ENCODE measurements around the gene RSAD1. TPM values are rescaled to one million over a fixed set of nuclear protein-coding genes. Genes with fewer than 3 reads are reported as not detected.

Gene RSAD1
- total RNA-seq, 1 experiment from 2014 or later, result 28.7 TPM

DNA sequence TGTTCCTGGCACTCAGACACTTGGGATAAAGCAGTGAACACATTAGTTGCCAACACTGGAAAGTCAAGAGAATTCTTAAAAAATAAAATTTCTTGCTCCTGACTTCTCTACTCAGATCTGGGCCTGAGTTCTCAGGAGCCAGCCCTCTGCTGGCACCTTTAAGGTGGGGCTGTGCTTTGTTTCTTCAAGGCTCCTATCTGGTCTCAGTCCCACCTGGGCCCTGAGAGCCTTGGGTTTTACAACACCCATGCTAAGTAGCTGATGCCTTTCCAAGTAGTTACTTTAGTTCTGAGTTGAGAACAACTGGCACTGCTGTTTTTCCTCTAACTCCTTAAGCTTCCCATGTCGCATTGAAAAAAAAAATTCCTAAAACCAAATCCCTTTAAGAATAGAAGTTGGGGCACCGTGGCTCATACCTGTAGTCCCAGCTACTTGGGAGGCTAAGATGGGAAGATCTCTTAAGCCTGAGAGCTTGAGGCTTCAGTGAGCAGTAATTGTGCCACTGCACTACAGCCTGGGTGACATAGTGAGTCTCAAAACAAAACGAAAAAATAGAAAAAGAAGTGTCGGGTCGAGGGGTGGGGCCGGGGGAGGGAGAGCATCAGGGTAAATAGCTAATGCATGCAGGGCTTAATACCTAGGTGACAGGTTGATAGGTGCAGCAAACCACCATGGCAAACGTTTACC, 26.6 kb upstream of the RSAD1 start:
- no peaks in the 10 kb centered on the region for H3K9me3 Mint-ChIP-seq (ENCODE audit: unreplicated experiment)
- peaks cover 13% of the 10 kb centered on the region for H3K36me3 Mint-ChIP-seq (ENCODE audit: insufficient read depth, unreplicated experiment)
- no peaks in the 10 kb centered on the region for H3K27me3 Mint-ChIP-seq (ENCODE audit: insufficient read depth, unreplicated experiment)
- peak overlapping the region; percentile 9 for H3K27ac Mint-ChIP-seq (ENCODE audit: low read depth, unreplicated experiment)
- peaks cover 14% of the 10 kb centered on the region for H3K4me1 Mint-ChIP-seq (ENCODE audit: insufficient read depth, unreplicated experiment)
- BruUV-seq (replicated peaks), result no TSS peak
- CTCF ChIA-PET, result interaction anchor here (0.7 to 1.8 kb wide), 6 partner anchors 8 to 179 kb away, joined by 3 to 10 read pairs (median 3); partner anchors contain the start of genes LRRC59 and RSAD1
- intact Hi-C loops (cut with micrococcal nuclease), result no loop called here
- DNase-seq (ENCODE audit: unreplicated experiment), result no peak
- TF ChIP-seq, protein P1, sequence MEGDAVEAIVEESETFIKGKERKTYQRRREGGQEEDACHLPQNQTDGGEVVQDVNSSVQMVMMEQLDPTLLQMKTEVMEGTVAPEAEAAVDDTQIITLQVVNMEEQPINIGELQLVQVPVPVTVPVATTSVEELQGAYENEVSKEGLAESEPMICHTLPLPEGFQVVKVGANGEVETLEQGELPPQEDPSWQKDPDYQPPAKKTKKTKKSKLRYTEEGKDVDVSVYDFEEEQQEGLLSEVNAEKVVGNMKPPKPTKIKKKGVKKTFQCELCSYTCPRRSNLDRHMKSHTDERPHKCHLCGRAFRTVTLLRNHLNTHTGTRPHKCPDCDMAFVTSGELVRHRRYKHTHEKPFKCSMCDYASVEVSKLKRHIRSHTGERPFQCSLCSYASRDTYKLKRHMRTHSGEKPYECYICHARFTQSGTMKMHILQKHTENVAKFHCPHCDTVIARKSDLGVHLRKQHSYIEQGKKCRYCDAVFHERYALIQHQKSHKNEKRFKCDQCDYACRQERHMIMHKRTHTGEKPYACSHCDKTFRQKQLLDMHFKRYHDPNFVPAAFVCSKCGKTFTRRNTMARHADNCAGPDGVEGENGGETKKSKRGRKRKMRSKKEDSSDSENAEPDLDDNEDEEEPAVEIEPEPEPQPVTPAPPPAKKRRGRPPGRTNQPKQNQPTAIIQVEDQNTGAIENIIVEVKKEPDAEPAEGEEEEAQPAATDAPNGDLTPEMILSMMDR (IDR thresholded peaks at IDR 0.05; ENCODE audit: unreplicated experiment), result no peak
- H3K4me3 Mint-ChIP-seq (ENCODE audit: unreplicated experiment), result peak overlapping the region; percentile 19
- POLR2A ChIA-PET, result interaction anchor here (0.5 to 2.6 kb wide), 10 partner anchors 9 to 255 kb away, joined by 3 to 10 read pairs (median 3); partner anchors contain the start of gene LRRC59

DNA sequence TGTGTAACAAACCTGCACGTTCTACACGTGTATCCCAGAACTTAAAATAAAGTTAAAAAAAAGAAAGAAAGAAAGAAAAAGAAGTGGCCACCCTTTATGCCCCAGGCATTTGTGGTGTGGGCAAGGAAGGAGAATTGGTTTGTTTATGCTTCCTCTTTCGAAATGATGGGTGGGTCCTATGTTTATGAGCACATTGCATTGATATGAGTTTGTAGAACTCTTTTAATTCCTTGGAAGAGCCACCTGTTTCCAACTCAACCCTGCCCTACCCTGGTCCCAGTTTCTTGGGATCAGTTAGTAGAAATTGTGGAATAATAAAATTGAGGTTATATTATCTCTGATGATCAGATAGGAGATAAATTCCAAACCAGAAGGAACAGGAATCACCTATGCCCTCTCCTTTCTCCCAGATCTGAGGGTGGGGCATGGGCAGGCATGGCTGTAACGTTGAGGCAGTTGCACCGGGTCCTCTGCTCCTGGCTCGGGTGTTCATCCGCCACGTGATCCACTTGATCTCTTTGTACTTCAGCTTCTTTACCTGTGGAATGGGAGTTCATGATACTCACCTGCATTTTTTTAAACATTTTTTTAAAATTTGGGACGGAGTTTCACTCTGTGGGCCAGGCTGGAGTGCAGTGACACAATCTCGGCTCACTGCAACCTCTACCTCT, 25.9 kb upstream of the RSAD1 start:
- Mint-ChIP-seq H3K4me1 (ENCODE audit: insufficient read depth, unreplicated experiment) (peaks cover 14% of the 10 kb centered on the region), H3K9me3 (ENCODE audit: unreplicated experiment) (no peaks in the 10 kb centered on the region), H3K27me3 (ENCODE audit: insufficient read depth, unreplicated experiment) (no peaks in the 10 kb centered on the region), H3K4me3 (ENCODE audit: unreplicated experiment) (peak overlapping the region; percentile 19), H3K27ac (ENCODE audit: low read depth, unreplicated experiment) (peak overlapping the region; percentile 9), H3K36me3 (ENCODE audit: insufficient read depth, unreplicated experiment) (peaks cover 13% of the 10 kb centered on the region)
- DNase-seq (ENCODE audit: unreplicated experiment), result peak; percentile 76
- ChIA-PET CTCF (interaction anchor here (0.6 to 1.8 kb wide), 7 partner anchors 9 to 253 kb away, joined by 3 to 4 read pairs (median 3); partner anchors contain the start of genes LRRC59 and RSAD1), POLR2A (interaction anchor here (0.5 to 2.6 kb wide), 10 partner anchors 9 to 254 kb away, joined by 3 to 10 read pairs (median 3); partner anchors contain the start of gene LRRC59)
- BruUV-seq (replicated peaks), result no TSS peak
- intact Hi-C loops (cut with micrococcal nuclease), result no loop called here
- TF ChIP-seq, protein P1 (IDR thresholded peaks at IDR 0.05; ENCODE audit: unreplicated experiment), result no peak

DNA sequence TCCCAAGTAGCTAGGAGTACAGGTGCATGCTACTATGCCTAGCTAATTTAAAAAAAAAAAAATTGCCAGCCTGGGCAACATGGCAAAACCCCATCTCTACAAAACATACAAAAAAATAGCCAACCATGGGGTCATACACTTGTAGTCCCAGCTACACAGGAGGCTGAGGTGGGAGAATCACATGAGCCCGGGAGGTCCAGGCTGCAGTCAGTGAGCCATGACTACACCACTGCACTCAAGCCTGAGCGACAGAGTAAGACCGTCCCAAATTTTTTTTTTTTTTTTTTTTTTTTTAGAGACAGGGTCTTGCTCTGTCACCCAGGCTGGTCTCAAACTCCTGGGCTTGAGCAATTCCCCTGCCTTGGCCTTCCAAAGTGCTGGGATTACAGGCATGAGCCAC, 24.8 kb upstream of the RSAD1 start:
- H3K9me3 Mint-ChIP-seq (ENCODE audit: unreplicated experiment), result no peaks in the 10 kb centered on the region
- H3K27ac Mint-ChIP-seq (ENCODE audit: low read depth, unreplicated experiment), result no peak overlapping the region
- H3K36me3 Mint-ChIP-seq (ENCODE audit: insufficient read depth, unreplicated experiment), result peaks cover 13% of the 10 kb centered on the region
- no TSS peak for BruUV-seq (replicated peaks)
- peaks cover 22% of the 10 kb centered on the region for H3K4me1 Mint-ChIP-seq (ENCODE audit: insufficient read depth, unreplicated experiment)
- POLR2A ChIA-PET, result interaction anchor here (0.6 to 1.1 kb wide), 3 partner anchors 27 to 241 kb away, joined by 3 to 5 read pairs (median 3); no protein-coding TSS in a partner anchor
- DNase-seq (ENCODE audit: unreplicated experiment), result no peak
- TF ChIP-seq, protein P1 (IDR thresholded peaks at IDR 0.05; ENCODE audit: unreplicated experiment), result no peak
- no peaks in the 10 kb centered on the region for H3K27me3 Mint-ChIP-seq (ENCODE audit: insufficient read depth, unreplicated experiment)
- H3K4me3 Mint-ChIP-seq (ENCODE audit: unreplicated experiment), result no peak overlapping the region
- CTCF ChIA-PET, result interaction anchor here (0.7 to 1.2 kb wide), 3 partner anchors 33 to 184 kb away, joined by 3 to 5 read pairs (median 3); partner anchors contain the start of gene LRRC59
- intact Hi-C loops (cut with micrococcal nuclease), result no loop called here

DNA sequence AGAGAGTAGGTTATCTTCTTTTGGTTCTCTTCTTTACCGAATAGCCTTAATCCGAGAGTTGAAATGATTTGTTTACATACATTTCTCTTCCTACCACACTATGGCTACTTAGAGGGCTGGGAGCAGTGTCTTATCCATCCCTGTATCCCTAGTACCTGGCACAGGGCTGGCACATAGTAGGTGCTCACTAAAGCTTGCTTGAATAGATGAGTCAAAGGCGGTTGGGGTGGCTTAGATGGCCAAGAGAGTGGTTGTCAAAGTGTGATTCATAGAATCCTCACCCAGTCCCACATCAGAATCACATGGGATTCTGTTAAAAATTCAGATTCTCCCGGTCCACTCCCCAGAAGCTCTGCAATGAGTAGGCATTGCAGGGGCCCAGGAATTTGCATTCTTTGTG, 21.0 kb upstream of the RSAD1 start:
- POLR2A ChIA-PET, result interaction anchor here (0.6 to 3.0 kb wide), 4 partner anchors 7 to 29 kb away, joined by 4 to 13 read pairs (median 6); no protein-coding TSS in a partner anchor
- Mint-ChIP-seq H3K9me3 (ENCODE audit: unreplicated experiment) (no peaks in the 10 kb centered on the region), H3K4me1 (ENCODE audit: insufficient read depth, unreplicated experiment) (peaks cover 12% of the 10 kb centered on the region), H3K36me3 (ENCODE audit: insufficient read depth, unreplicated experiment) (peaks cover 13% of the 10 kb centered on the region), H3K4me3 (ENCODE audit: unreplicated experiment) (no peak overlapping the region), H3K27ac (ENCODE audit: low read depth, unreplicated experiment) (no peak overlapping the region), H3K27me3 (ENCODE audit: insufficient read depth, unreplicated experiment) (no peaks in the 10 kb centered on the region)
- intact Hi-C loops (cut with micrococcal nuclease), result no loop called here
- CTCF ChIA-PET, result interaction anchor here (0.6 to 1.2 kb wide), 3 partner anchors 61 to 345 kb away, joined by 3 to 4 read pairs (median 3); no protein-coding TSS in a partner anchor
- BruUV-seq (replicated peaks), result no TSS peak
- TF ChIP-seq, protein P1 (IDR thresholded peaks at IDR 0.05; ENCODE audit: unreplicated experiment), result no peak
- no peak for DNase-seq (ENCODE audit: unreplicated experiment)
